Esophagus (tissue), 2 donors: ENCODE data around the gene SMAGP. TPM values are rescaled to one million over a fixed set of nuclear protein-coding genes. Genes with fewer than 3 reads are reported as not detected.

Source experiments
- H3K27ac ChIP-seq, 2 donors: one replicate each; pipeline ENCODE4 v1.5.1; 2013; ENCODE audit warnings: low read depth in 2 of 2, mild to moderate bottlenecking in 2 of 2, inconsistent platforms in 1 of 2, low read length in 1 of 2, moderate library complexity in 1 of 2
- H3K27me3 ChIP-seq, 2 donors: one replicate each; pipeline ENCODE4 v1.6.1; 2013; ENCODE audit warnings: low read length in 2 of 2, control low read depth in 1 of 2, mild to moderate bottlenecking in 1 of 2; ENCODE audit not compliant: insufficient read depth in 2 of 2, control insufficient read depth in 1 of 2
- H3K36me3 ChIP-seq, 2 donors: one replicate each; pipeline ENCODE4 v1.6.1; 2013; ENCODE audit warnings: low read length in 1 of 2; ENCODE audit not compliant: control insufficient read depth in 2 of 2, insufficient read depth in 2 of 2
- H3K4me1 ChIP-seq, 2 donors: one replicate each; pipeline ENCODE4 v1.6.1; 2013; ENCODE audit warnings: low read length in 1 of 2; ENCODE audit not compliant: control insufficient read depth in 2 of 2, insufficient read depth in 2 of 2
- H3K4me3 ChIP-seq, 2 donors: one replicate each; pipeline ENCODE4 v1.5.1; 2013; ENCODE audit warnings: low read length in 2 of 2, mild to moderate bottlenecking in 2 of 2, low read depth in 1 of 2, moderate library complexity in 1 of 2
- H3K9me3 ChIP-seq, 2 donors: one replicate each; pipeline ENCODE4 v1.6.1; 2013; ENCODE audit warnings: mild to moderate bottlenecking in 2 of 2, low read depth in 1 of 2, low read length in 1 of 2, moderate library complexity in 1 of 2; ENCODE audit not compliant: control insufficient read depth in 2 of 2, insufficient read depth in 1 of 2
- WGBS, 2 donors: extraction: QIAGEN DNeasy Blood & Tissue Kit; methylation state at CpG; one replicate each; pipeline ENCODE4 v1.1.7; 2013; 5-methylcytosine and 5-hydroxymethylcytosine counted together
- polyA plus RNA-seq, 2 donors: library from polyadenylated mRNA; stranded (reverse); fragments of 200-250 nt; gene quantifications; one replicate each; pipeline ENCODE4 v1.2.3, GENCODE V29; 2013
- donor health status: healthy with polysubstance abuse.
- donor health status: Bipolar disorder and iron deficiency.

Gene SMAGP
- polyA plus RNA-seq, 2 donors = 75.2 to 149 TPM

DNA sequence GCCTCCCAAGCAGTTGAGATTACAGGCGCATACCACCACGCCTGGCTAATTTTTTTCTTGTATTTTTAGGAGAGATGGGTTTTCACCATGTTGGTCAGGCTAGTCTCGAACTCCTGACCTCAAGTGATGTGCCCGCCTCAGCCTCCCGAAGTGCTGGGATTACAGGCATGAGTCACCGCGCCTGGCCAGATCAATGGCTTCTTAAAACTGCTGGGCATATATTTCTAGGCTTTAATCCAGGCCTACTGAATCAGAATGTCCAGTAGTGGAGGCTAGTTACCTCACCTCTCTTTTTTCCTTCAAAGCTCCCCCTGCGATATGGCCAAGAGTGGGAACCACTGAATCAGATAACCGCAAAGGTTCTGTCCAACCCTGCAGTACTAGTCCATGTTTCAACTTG is 69.4 kb downstream of the SMAGP start:
- Histone ChIP-seq H3K4me3 (no peak overlapping the region), H3K27ac (no peak overlapping the region), H3K36me3 (peaks cover 0 to 12% of the 10 kb centered on the region in 2 donors), H3K4me1 (no peaks in the 10 kb centered on the region), H3K9me3 (peaks cover 0 to 2% of the 10 kb centered on the region in 2 donors), H3K27me3 (no peaks in the 10 kb centered on the region)
- 92 to 93% methylated on average over 9 of the region's 9 CpGs for WGBS, 2 donors

GRCh38 chr12:51200156-51200555 is 70.1 kb downstream of the SMAGP start:
- Histone ChIP-seq H3K27ac (no peak overlapping the region), H3K4me1 (no peaks in the 10 kb centered on the region), H3K4me3 (no peak overlapping the region), H3K27me3 (no peaks in the 10 kb centered on the region), H3K9me3 (peaks cover 0 to under 1% of the 10 kb centered on the region in 2 donors), H3K36me3 (peaks cover 0 to 12% of the 10 kb centered on the region in 2 donors)
- 89 to 93% methylated on average over 7 of the region's 7 CpGs for WGBS, 2 donors

- WGBS, 2 donors = 90 to 93% methylated on average over 10 of the region's 10 CpGs
- H3K27me3 ChIP-seq = no peaks in the 10 kb centered on the region
- H3K27ac ChIP-seq = no peak overlapping the region
- no peaks in the 10 kb centered on the region for H3K4me1 ChIP-seq
- H3K4me3 ChIP-seq = no peak overlapping the region
- no peaks in the 10 kb centered on the region for H3K9me3 ChIP-seq
- H3K36me3 ChIP-seq = peaks cover 0 to 12% of the 10 kb centered on the region in 2 donors
These were observed 70.8 kb downstream of the SMAGP start for GRCh38 chr12:51199366-51199945.

DNA sequence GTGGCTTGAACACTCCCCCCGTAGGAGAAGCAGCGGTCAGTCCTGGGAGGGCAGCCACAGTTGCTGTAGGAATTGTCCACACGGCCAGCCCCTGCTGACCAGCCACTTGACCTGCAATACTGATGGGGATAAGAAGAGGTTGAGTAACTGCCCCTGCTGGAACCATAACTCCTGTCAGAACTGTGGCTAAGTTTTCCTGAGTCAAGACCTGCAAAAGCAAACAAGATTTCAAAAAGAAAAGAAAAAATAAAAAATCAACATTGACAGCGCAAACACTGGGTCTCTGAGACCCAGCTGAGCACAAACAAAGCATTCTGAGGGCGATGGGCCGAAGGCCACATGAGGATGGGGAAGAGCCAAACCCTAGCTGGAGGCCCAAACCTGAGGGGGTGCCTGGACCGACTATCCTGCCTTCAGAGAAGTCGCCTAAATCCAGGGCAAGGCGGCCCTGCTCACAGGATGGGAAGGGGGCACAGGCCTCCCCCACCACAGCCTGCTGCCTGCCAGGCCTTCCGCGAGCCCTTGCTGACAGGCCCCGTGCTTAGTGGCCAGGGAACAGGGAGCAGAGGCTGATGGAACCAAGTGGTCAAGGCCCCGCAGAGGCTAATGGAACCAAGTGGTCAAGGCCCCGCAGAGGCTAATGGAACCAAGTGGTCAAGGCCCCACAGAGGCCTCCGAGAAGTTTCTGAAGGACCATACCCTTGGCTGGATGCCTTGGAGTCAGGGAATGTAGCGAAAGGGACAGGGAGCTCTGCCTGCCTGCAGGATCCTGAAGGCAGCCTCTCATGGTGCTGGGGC is 71.4 kb downstream of the SMAGP start:
- H3K27me3 ChIP-seq = no peaks in the 10 kb centered on the region
- WGBS, 2 donors = 84 to 86% methylated on average over 16 of the region's 16 CpGs
- no peaks in the 10 kb centered on the region for H3K4me1 ChIP-seq
- H3K27ac ChIP-seq = no peak overlapping the region
- H3K9me3 ChIP-seq = no peaks in the 10 kb centered on the region
- peaks cover 0 to 10% of the 10 kb centered on the region in 2 donors for H3K36me3 ChIP-seq
- H3K4me3 ChIP-seq = no peak overlapping the region

DNA sequence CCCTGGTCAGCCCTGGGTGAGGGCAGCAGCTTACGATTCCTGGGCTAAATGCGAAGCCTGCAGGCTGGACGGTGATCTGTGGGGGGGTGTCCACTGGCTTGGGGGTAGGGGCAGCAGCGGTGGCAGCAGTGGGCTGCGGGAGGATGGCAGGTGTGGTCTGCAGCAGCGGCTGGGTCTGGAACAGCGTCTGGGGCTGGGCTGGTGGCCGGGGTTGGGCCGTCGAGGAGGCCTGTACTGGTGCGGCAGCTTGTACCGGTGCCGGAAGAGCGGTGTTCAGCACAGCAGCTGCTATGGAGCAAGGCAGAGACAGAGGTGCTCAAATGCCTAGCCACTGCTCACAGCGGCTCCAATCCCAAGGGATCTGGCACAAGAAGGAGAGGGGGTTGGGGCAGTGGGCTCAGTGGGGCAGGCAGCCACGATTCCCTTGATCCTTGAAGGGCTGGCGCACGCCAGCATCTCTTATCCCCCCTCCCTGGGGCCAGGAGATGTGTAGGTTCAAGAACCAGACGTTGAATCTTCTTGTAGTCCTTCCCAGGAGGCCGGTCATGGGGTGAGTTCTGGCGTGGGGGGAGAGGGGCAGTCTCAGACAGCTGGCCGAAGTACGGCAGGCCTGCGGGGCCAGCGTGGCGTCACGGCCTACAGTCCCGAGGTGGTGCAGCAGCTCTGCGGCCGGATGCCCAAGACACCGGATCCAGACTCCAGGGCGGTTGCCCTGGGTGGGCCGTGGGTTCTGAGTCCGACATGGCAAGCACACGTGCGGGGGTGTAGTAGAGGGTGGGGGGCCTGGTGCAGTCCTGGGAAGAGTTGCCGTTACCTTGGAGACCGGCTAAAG is 72.3 kb downstream of the SMAGP start:
- H3K4me3 ChIP-seq = no peak overlapping the region
- H3K36me3 ChIP-seq = peaks cover 0 to 7% of the 10 kb centered on the region in 2 donors
- WGBS, 2 donors = 92 to 93% methylated on average over 38 of the region's 38 CpGs
- no peak overlapping the region for H3K27ac ChIP-seq
- no peaks in the 10 kb centered on the region for H3K4me1 ChIP-seq
- H3K27me3 ChIP-seq = no peaks in the 10 kb centered on the region
- H3K9me3 ChIP-seq = no peaks in the 10 kb centered on the region

GRCh38 chr12:51196547-51196946 is 73.7 kb downstream of the SMAGP start:
- 92 to 94% methylated on average over 9 of the region's 9 CpGs for WGBS, 2 donors
- no peak overlapping the region for H3K27ac ChIP-seq
- peaks cover 0 to 7% of the 10 kb centered on the region in 2 donors for H3K36me3 ChIP-seq
- no peaks in the 10 kb centered on the region for H3K9me3 ChIP-seq
- no peak overlapping the region for H3K4me3 ChIP-seq
- no peaks in the 10 kb centered on the region for H3K4me1 ChIP-seq
- no peaks in the 10 kb centered on the region for H3K27me3 ChIP-seq

DNA sequence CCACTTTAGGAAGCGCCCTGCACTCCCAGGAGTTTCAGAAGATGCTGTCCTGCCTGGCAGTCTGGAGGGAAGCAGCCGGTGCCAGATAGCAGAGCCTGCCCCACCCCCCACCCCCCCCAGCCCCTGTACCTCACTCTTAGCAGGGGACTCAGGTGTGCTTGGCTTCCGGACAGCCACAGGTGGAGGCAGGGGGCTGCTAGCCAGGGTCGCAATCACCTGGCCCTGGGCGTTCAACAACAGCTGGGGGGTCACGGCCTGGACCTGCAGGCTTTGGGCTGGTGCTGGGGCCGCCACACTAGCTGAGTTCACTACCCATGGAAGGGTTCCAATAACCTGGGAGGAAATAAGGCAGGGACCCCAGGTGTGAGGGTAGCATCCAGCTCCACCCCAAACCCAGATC is 74.4 kb downstream of the SMAGP start:
- H3K27ac ChIP-seq = no peak overlapping the region
- H3K9me3 ChIP-seq = no peaks in the 10 kb centered on the region
- H3K4me3 ChIP-seq = no peak overlapping the region
- 90 to 95% methylated on average over 7 of the region's 7 CpGs for WGBS, 2 donors
- H3K4me1 ChIP-seq = peaks cover 0 to under 1% of the 10 kb centered on the region in 2 donors
- no peaks in the 10 kb centered on the region for H3K27me3 ChIP-seq
- H3K36me3 ChIP-seq = peaks cover 0 to 7% of the 10 kb centered on the region in 2 donors

Other genes with a start within 250 kb of the SMAGP start
- gene SLC11A2, start 244.0 kb downstream of the SMAGP start, polyA plus RNA-seq = 10 to 100 TPM; 18.0 to 19.5 TPM
- 10 to 100 TPM; 30.9 to 36.8 TPM for gene LETMD1, start 222.1 kb downstream of the SMAGP start, polyA plus RNA-seq
- gene CSRNP2, start 186.8 kb downstream of the SMAGP start, polyA plus RNA-seq = 1 to 10 TPM; 4.8 to 7.3 TPM
- 1 to 10 TPM; 7.6 to 9.6 TPM for gene TFCP2, start 97.3 kb downstream of the SMAGP start, polyA plus RNA-seq
- gene POU6F1, start 52.4 kb downstream of the SMAGP start, polyA plus RNA-seq = 1 to 10 TPM; 2.5 to 3.6 TPM
- gene DAZAP2, start 31.6 kb downstream of the SMAGP start, polyA plus RNA-seq = 100 to 1,000 TPM in 1 of 2 donors, 10 to 100 TPM in 1; 66.5 to 185 TPM
- gene BIN2, start 53.8 kb upstream of the SMAGP start, polyA plus RNA-seq = 1 to 10 TPM; 1.7 to 2.4 TPM
- gene CELA1, start 76.3 kb upstream of the SMAGP start, polyA plus RNA-seq = not detected
- 1 to 10 TPM in 1 of 2 donors, under 1 TPM in 1; 0.94 to 1.1 TPM for gene GALNT6, start 121.0 kb upstream of the SMAGP start, polyA plus RNA-seq
- gene SLC4A8, start 154.4 kb upstream of the SMAGP start, polyA plus RNA-seq = under 1 TPM; 0.04 to 0.05 TPM